Retinal pigment epithelial cell (primary cell): ENCODE results near the gene ARID3A.
A peak's percentile ranks its signal among the peaks of the same experiment; 100 is the strongest.
"Not testable (repeated sequence)": the region's sequence is repeated elsewhere in the genome, so short reads cannot be mapped to it uniquely, and the experiment has no call there.

ENCODE experiments used
- DNase-seq: peaks from one replicate; pipeline ENCODE4 v3.0.0-alpha.2; 2010; ENCODE audit warnings: low read depth
- H3K4me3 ChIP-seq: 2 replicates; pipeline ENCODE4 v1.5.1; 2011; ENCODE audit warnings: mild to moderate bottlenecking, low read length, control low read depth, moderate library complexity
- CTCF ChIP-seq: conservative IDR thresholded peaks from 2 replicates; pipeline ENCODE4 v1.5.1; 2011; ENCODE audit warnings: low read depth, low read length, control low read depth, inconsistent platforms

ARID3A gene

GRCh38 chr19:956766-957440 lies 31.1 kb downstream of the ARID3A start:
- no peak for TF ChIP-seq CTCF
- H3K4me3 ChIP-seq, result peak overlapping the region; percentile 12

GRCh38 chr19:957578-957977 lies 31.7 kb downstream of the ARID3A start:
- not testable (repeated sequence) for DNase-seq

More at GRCh38 chr19:956766-957440, 31.1 kb downstream of the ARID3A start:
- peak; percentile 19 for DNase-seq

GRCh38 chr19:958967-959855 lies 33.4 kb downstream of the ARID3A start:
- no peak overlapping the region for H3K4me3 ChIP-seq
- DNase-seq, result no peak
- TF ChIP-seq CTCF, result no peak

More at GRCh38 chr19:957578-957977, 31.7 kb downstream of the ARID3A start:
- not testable (repeated sequence) for H3K4me3 ChIP-seq

GRCh38 chr19:960020-960419 lies 34.2 kb downstream of the ARID3A start:
- no peak for DNase-seq
- peak; percentile 3 for TF ChIP-seq CTCF

GRCh38 chr19:960601-960938 lies 34.7 kb downstream of the ARID3A start:
- no peak for DNase-seq
- TF ChIP-seq CTCF, result no peak

More at GRCh38 chr19:960020-960419, 34.2 kb downstream of the ARID3A start:
- no peak overlapping the region for H3K4me3 ChIP-seq

GRCh38 chr19:961866-962620 lies 36.2 kb downstream of the ARID3A start:
- no peak overlapping the region for H3K4me3 ChIP-seq
- no peak for DNase-seq
- TF ChIP-seq CTCF, result no peak

More at GRCh38 chr19:960601-960938, 34.7 kb downstream of the ARID3A start:
- H3K4me3 ChIP-seq, result no peak overlapping the region

- H3K4me3 ChIP-seq, result no peak overlapping the region
- no peak for DNase-seq
- TF ChIP-seq CTCF, result no peak
Observed at GRCh38 chr19:962683-963400, 37.0 kb downstream of the ARID3A start.
